ENCODE results near the gene DMD. TPM values are rescaled to one million over a fixed set of nuclear protein-coding genes. Genes with fewer than 3 reads are reported as not detected.

Gene DMD
- total and polyA plus RNA-seq, 3 experiments from 2014 or later = 0.03 to 0.48 (median 0.40) TPM

DNA sequence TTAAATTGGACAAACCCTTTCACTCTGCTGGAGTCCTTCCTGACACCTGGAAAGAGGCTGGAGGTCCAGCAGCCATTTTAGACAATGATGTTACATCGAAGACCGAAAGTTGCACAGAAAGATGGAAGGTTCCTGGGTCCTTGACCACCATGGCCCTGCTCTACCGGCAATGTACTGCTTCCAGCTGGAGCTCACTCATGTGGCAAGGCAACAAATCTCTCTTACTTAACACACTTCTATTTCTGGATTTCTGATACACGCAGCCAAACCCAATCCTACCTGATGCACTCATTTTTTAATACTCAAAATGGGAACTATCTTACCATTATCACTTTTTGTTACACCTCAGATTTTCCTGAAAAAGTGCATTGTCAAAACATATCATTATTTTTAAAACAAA lies 33.1 kb downstream of the DMD start:
- H3K27me3 ChIP-seq (ENCODE audit: insufficient read depth, low read length, poor library complexity, severe bottlenecking) = no peaks in the 10 kb centered on the region
- Mint-ChIP-seq H3K27ac (no peak overlapping the region), H3K27me3 (peaks cover 0 to 2% of the 10 kb centered on the region in 2 donors), H3K4me1 (no peaks in the 10 kb centered on the region), H3K36me3 (no peaks in the 10 kb centered on the region), H3K4me3 (no peak overlapping the region), H3K9me3 (peaks cover 0 to 12% (median 5%) of the 10 kb centered on the region in 5 donors)
- no peak overlapping the region for H3K4me3 ChIP-seq (ENCODE audit: low read length)
- POLR2A ChIA-PET = no interaction called here
- no peaks in the 10 kb centered on the region for H3K9me3 ChIP-seq (ENCODE audit: low read length)
- CTCF ChIA-PET = no interaction called here
- H3K4me1 ChIP-seq (ENCODE audit: insufficient read depth, low read length) = no peaks in the 10 kb centered on the region
- H3K27ac ChIP-seq (ENCODE audit: low read depth, low read length) = no peak overlapping the region
- H3K36me3 ChIP-seq (ENCODE audit: insufficient read depth, low read length) = no peaks in the 10 kb centered on the region
- DNase-seq = no peak

- Histone ChIP-seq H3K27ac (ENCODE audit: low read depth, low read length) (no peak overlapping the region), H3K9me3 (ENCODE audit: low read length) (no peaks in the 10 kb centered on the region), H3K27me3 (ENCODE audit: insufficient read depth, low read length, poor library complexity, severe bottlenecking) (no peaks in the 10 kb centered on the region), H3K4me1 (ENCODE audit: insufficient read depth, low read length) (no peaks in the 10 kb centered on the region), H3K36me3 (ENCODE audit: insufficient read depth, low read length) (no peaks in the 10 kb centered on the region), H3K4me3 (ENCODE audit: low read length) (no peak overlapping the region)
- Mint-ChIP-seq H3K36me3 (no peaks in the 10 kb centered on the region), H3K4me3 (no peak overlapping the region), H3K27ac (no peak overlapping the region), H3K27me3 (peaks cover 0 to under 1% of the 10 kb centered on the region in 2 donors), H3K9me3 (peaks cover under 1 to 14% (median 3%) of the 10 kb centered on the region in 5 donors), H3K4me1 (no peaks in the 10 kb centered on the region)
- no peak for DNase-seq
- CTCF ChIA-PET = no interaction called here
- POLR2A ChIA-PET = no interaction called here
These were observed 36.1 kb downstream of the DMD start for GRCh38 chrX:33175201-33175600.

DNA sequence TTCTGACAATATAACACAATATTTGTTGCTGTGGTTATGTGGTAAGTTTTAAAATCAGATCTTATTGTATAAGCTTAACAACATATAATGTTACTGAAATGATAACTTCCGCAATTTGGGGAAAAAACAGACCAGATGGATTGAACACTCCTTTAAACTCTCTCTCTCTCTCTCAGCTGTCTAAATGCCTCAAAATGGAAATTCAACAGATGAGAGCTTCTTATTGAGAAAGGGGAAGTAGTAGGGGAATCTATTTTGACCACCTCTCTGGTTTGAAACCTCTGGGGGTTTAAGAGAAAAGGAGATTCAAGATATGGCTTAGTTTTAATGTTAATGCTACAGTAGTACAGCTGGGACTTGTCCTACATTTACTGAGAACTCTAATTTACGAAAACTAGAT lies 40.3 kb downstream of the DMD start:
- H3K4me1 Mint-ChIP-seq = no peaks in the 10 kb centered on the region
- peaks cover 0 to 5% (median 3%) of the 10 kb centered on the region in 5 donors for H3K9me3 Mint-ChIP-seq
- no peak overlapping the region for H3K4me3 Mint-ChIP-seq

GRCh38 chrX:33161829-33162228 lies 49.5 kb downstream of the DMD start:
- DNase-seq = no peak
- Mint-ChIP-seq H3K27me3 (no peaks in the 10 kb centered on the region), H3K4me3 (no peak overlapping the region), H3K4me1 (no peaks in the 10 kb centered on the region), H3K27ac (no peak overlapping the region), H3K36me3 (no peaks in the 10 kb centered on the region), H3K9me3 (peaks cover 0 to 7% (median 3%) of the 10 kb centered on the region in 5 donors)
- no peak overlapping the region for H3K27ac ChIP-seq (ENCODE audit: low read depth, low read length)
- no peaks in the 10 kb centered on the region for H3K36me3 ChIP-seq (ENCODE audit: insufficient read depth, low read length)
- ChIA-PET CTCF (no interaction called here), POLR2A (no interaction called here)
- no peaks in the 10 kb centered on the region for H3K9me3 ChIP-seq (ENCODE audit: low read length)
- no peak overlapping the region for H3K4me3 ChIP-seq (ENCODE audit: low read length)
- H3K27me3 ChIP-seq (ENCODE audit: insufficient read depth, low read length, poor library complexity, severe bottlenecking) = no peaks in the 10 kb centered on the region
- no peaks in the 10 kb centered on the region for H3K4me1 ChIP-seq (ENCODE audit: insufficient read depth, low read length)

More for the DNA sequence above, 40.3 kb downstream of the DMD start:
- no peak overlapping the region for H3K27ac Mint-ChIP-seq
- no peak overlapping the region for H3K27ac ChIP-seq (ENCODE audit: low read depth, low read length)
- no peak overlapping the region for H3K4me3 ChIP-seq (ENCODE audit: low read length)
- H3K9me3 ChIP-seq (ENCODE audit: low read length) = no peaks in the 10 kb centered on the region
- H3K4me1 ChIP-seq (ENCODE audit: insufficient read depth, low read length) = no peaks in the 10 kb centered on the region
- ChIA-PET POLR2A (no interaction called here), CTCF (no interaction called here)
- DNase-seq = no peak
- H3K27me3 ChIP-seq (ENCODE audit: insufficient read depth, low read length, poor library complexity, severe bottlenecking) = no peaks in the 10 kb centered on the region
- H3K36me3 Mint-ChIP-seq = no peaks in the 10 kb centered on the region
- no peaks in the 10 kb centered on the region for H3K27me3 Mint-ChIP-seq
- no peaks in the 10 kb centered on the region for H3K36me3 ChIP-seq (ENCODE audit: insufficient read depth, low read length)

DNA sequence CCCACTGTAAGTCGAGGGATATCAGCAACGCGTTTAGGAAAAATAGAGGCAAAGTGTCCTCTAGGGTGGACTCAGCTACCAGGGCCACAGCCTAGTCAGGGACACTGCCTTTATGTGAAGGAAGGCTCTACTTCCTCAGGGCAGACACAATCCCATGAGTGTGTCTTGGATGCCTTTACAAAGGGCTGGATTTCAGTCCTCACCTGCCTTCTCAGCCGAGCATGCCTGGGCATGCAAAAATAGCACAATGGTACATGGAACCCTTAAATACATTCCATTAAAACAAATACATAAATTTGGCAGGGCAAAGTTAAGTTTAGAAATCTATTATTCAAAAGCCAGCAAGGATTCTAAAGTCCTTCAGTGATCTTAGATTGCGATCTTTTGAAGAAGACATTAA lies 51.1 kb downstream of the DMD start:
- peaks cover 0 to 7% (median 6%) of the 10 kb centered on the region in 5 donors for H3K9me3 Mint-ChIP-seq
- no peaks in the 10 kb centered on the region for H3K36me3 Mint-ChIP-seq
- H3K4me3 Mint-ChIP-seq = no peak overlapping the region
- no peak overlapping the region for H3K27ac Mint-ChIP-seq
- no peak overlapping the region for H3K27ac ChIP-seq (ENCODE audit: low read depth, low read length)
- H3K36me3 ChIP-seq (ENCODE audit: insufficient read depth, low read length) = no peaks in the 10 kb centered on the region
- H3K27me3 Mint-ChIP-seq = no peaks in the 10 kb centered on the region
- no peaks in the 10 kb centered on the region for H3K4me1 ChIP-seq (ENCODE audit: insufficient read depth, low read length)
- H3K9me3 ChIP-seq (ENCODE audit: low read length) = no peaks in the 10 kb centered on the region
- no peak overlapping the region for H3K4me3 ChIP-seq (ENCODE audit: low read length)
- ChIA-PET POLR2A (no interaction called here), CTCF (no interaction called here)
- no peaks in the 10 kb centered on the region for H3K27me3 ChIP-seq (ENCODE audit: insufficient read depth, low read length, poor library complexity, severe bottlenecking)
- DNase-seq = no peak
- H3K4me1 Mint-ChIP-seq = no peaks in the 10 kb centered on the region

DNA sequence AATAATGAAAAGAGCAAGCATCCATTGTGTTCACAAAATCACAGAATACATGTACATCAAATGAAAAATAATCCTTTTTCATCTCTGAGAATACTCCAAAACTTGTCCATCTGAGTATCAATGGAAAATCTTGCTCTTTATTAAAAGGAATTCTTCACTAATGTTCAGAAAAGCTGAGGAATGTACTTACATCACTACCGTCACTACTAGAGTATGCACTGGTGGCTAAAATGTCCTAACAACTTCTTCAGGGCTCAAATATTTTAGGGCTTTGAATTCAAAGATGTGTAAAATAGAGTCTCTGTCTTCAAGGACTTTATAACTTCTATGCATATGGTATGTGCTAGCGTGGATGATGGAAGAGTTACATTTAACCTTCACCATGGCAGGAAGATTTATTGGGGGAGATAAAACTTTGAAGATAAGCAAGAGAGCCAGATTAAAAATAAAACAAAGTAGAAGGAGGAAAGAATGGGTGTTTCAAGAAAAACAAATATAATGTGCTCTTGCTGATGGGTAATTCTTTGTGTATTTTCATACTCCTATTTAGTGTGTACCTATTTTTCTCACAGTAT lies 55.1 kb downstream of the DMD start:
- DNase-seq = no peak
- H3K9me3 ChIP-seq (ENCODE audit: low read length) = no peaks in the 10 kb centered on the region
- H3K4me3 ChIP-seq (ENCODE audit: low read length) = no peak overlapping the region
- peaks cover 0 to 7% (median 3%) of the 10 kb centered on the region in 5 donors for H3K9me3 Mint-ChIP-seq
- H3K36me3 ChIP-seq (ENCODE audit: insufficient read depth, low read length) = no peaks in the 10 kb centered on the region
- H3K27ac Mint-ChIP-seq = no peak overlapping the region
- ChIA-PET CTCF (no interaction called here), POLR2A (no interaction called here)
- H3K4me1 Mint-ChIP-seq = no peaks in the 10 kb centered on the region
- H3K27ac ChIP-seq (ENCODE audit: low read depth, low read length) = no peak overlapping the region
- H3K4me1 ChIP-seq (ENCODE audit: insufficient read depth, low read length) = no peaks in the 10 kb centered on the region
- no peaks in the 10 kb centered on the region for H3K27me3 ChIP-seq (ENCODE audit: insufficient read depth, low read length, poor library complexity, severe bottlenecking)
- no peaks in the 10 kb centered on the region for H3K36me3 Mint-ChIP-seq
- no peaks in the 10 kb centered on the region for H3K27me3 Mint-ChIP-seq
- H3K4me3 Mint-ChIP-seq = no peak overlapping the region

DNA sequence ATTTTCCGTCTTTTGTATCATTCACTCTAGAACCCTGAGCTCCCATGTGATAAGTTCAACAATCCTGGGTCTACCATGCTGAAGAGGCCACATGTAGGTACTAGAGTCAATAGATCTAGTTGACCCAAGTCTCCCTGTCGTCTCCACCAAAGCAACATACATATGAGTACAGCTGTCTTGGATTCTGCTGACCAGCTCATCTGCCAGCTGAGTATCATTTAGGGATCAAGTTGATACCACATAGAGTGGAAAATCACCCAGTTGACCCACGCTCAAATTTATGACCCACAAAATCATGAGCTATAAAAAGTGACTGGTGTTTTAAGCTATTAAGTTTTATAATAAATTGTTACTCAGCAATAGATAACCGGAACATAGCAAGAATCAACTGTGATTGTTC lies 61.8 kb downstream of the DMD start:
- Mint-ChIP-seq H3K36me3 (no peaks in the 10 kb centered on the region), H3K27ac (no peak overlapping the region), H3K27me3 (no peaks in the 10 kb centered on the region), H3K4me3 (no peak overlapping the region), H3K4me1 (no peaks in the 10 kb centered on the region), H3K9me3 (peaks cover 0 to 6% (median 3%) of the 10 kb centered on the region in 5 donors)
- CTCF ChIA-PET = no interaction called here
- no peak overlapping the region for H3K4me3 ChIP-seq (ENCODE audit: low read length)
- H3K9me3 ChIP-seq (ENCODE audit: low read length) = no peaks in the 10 kb centered on the region
- H3K4me1 ChIP-seq (ENCODE audit: insufficient read depth, low read length) = no peaks in the 10 kb centered on the region
- POLR2A ChIA-PET = no interaction called here
- no peak for DNase-seq
- H3K27me3 ChIP-seq (ENCODE audit: insufficient read depth, low read length, poor library complexity, severe bottlenecking) = no peaks in the 10 kb centered on the region
- no peak overlapping the region for H3K27ac ChIP-seq (ENCODE audit: low read depth, low read length)
- no peaks in the 10 kb centered on the region for H3K36me3 ChIP-seq (ENCODE audit: insufficient read depth, low read length)

DNA sequence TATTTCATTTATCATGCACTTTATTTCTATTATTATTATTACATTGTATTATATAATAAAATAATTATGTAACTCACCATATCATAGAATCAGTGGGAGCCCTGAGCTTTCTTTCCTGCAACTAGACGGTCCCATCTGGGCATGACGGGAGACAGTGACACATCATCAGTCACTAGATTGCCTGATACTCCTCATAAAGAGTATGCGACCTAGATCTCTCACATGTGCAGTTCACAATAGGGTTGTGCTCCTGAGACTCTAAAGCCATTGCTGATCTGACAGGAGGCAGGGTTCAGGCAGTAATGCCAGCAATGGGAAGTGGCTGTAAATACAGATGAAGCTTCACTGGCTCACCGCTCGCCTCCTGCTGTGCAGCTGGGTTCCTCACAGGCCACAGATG lies 62.3 kb downstream of the DMD start:
- no peak overlapping the region for H3K4me3 ChIP-seq (ENCODE audit: low read length)
- Mint-ChIP-seq H3K4me3 (no peak overlapping the region), H3K36me3 (no peaks in the 10 kb centered on the region), H3K4me1 (no peaks in the 10 kb centered on the region), H3K27ac (no peak overlapping the region), H3K27me3 (no peaks in the 10 kb centered on the region), H3K9me3 (peaks cover 0 to 6% (median 3%) of the 10 kb centered on the region in 5 donors)
- H3K9me3 ChIP-seq (ENCODE audit: low read length) = no peaks in the 10 kb centered on the region
- H3K4me1 ChIP-seq (ENCODE audit: insufficient read depth, low read length) = no peaks in the 10 kb centered on the region
- H3K36me3 ChIP-seq (ENCODE audit: insufficient read depth, low read length) = no peaks in the 10 kb centered on the region
- CTCF ChIA-PET = no interaction called here
- no peak for DNase-seq
- H3K27ac ChIP-seq (ENCODE audit: low read depth, low read length) = no peak overlapping the region
- H3K27me3 ChIP-seq (ENCODE audit: insufficient read depth, low read length, poor library complexity, severe bottlenecking) = no peaks in the 10 kb centered on the region
- POLR2A ChIA-PET = no interaction called here

- POLR2A ChIA-PET = no interaction called here
- Mint-ChIP-seq H3K27me3 (peaks cover 0 to 2% of the 10 kb centered on the region in 2 donors), H3K36me3 (no peaks in the 10 kb centered on the region), H3K4me3 (no peak overlapping the region), H3K27ac (no peak overlapping the region), H3K9me3 (peaks cover 0 to 3% (median 2%) of the 10 kb centered on the region in 5 donors), H3K4me1 (no peaks in the 10 kb centered on the region)
- Histone ChIP-seq H3K27ac (ENCODE audit: low read depth, low read length) (no peak overlapping the region), H3K4me3 (ENCODE audit: low read length) (no peak overlapping the region), H3K27me3 (ENCODE audit: insufficient read depth, low read length, poor library complexity, severe bottlenecking) (no peaks in the 10 kb centered on the region), H3K36me3 (ENCODE audit: insufficient read depth, low read length) (no peaks in the 10 kb centered on the region), H3K9me3 (ENCODE audit: low read length) (no peaks in the 10 kb centered on the region), H3K4me1 (ENCODE audit: insufficient read depth, low read length) (no peaks in the 10 kb centered on the region)
- CTCF ChIA-PET = no interaction called here
- no peak for DNase-seq
These were observed 69.0 kb downstream of the DMD start for GRCh38 chrX:33142331-33142730.

All from CD8-positive, alpha-beta memory T cell (primary cell).